Endothelial cell of umbilical vein (primary cell): ENCODE data around the gene NANOS2. TPM values are rescaled to one million over a fixed set of nuclear protein-coding genes. Genes with fewer than 3 reads are reported as not detected.

Experiments used
- Bru-seq: library from RNA; stranded (reverse); fragments of 400-500 nt; gene quantifications from one replicate; lab custom pipeline; 2021; lab: Mats Ljungman, UMichigan
- BruChase-seq, 2 experiments: library from RNA; stranded (reverse); fragments of 400-500 nt; gene quantifications; one replicate each; lab custom pipeline; 2021; lab: Mats Ljungman, UMichigan
- BruUV-seq: library from RNA; stranded (reverse); fragments of 400-500 nt; replicated peaks from 2 replicates; lab custom pipeline; 2021; lab: Mats Ljungman, UMichigan
- CTCF ChIA-PET: fragments of 300-600, 350-600 bp; sonication (Branson Sonifier 250); formaldehyde crosslinking; loops from one replicate; lab custom pipeline; 2021; ENCODE audit warnings: antibody characterized with exemption, inconsistent platforms; lab: Charles Lee
- POLR2A ChIA-PET: fragments of 300-600, 350-600 bp; sonication (Branson Sonifier 250); formaldehyde crosslinking; loops from one replicate; lab custom pipeline; 2021; ENCODE audit warnings: antibody characterized with exemption, inconsistent platforms; lab: Charles Lee
- DNase-seq: peaks from one replicate; pipeline ENCODE4 v3.0.0-alpha.2; 2011; ENCODE audit warnings: low read depth, low spot score
- FAIRE-seq: peaks from 2 replicates; lab custom pipeline; 2011; peaks lifted over from hg19 to GRCh38; lab: Jason Lieb, UNC
- H2AFZ ChIP-seq: 2 replicates; pipeline ENCODE4 v1.6.0; 2012; ENCODE audit warnings: low read depth, low read length, control low read depth, inconsistent platforms
- H3K27ac ChIP-seq: 2 replicates; pipeline ENCODE4 v1.5.1; 2011; ENCODE audit warnings: low read depth, mild to moderate bottlenecking, control low read depth, low read length, moderate library complexity; ENCODE audit not compliant: insufficient read depth
- H3K27me3 ChIP-seq, 2 experiments: 2 replicates each; pipeline versions ENCODE4 v1.6.0 to v1.6.1; 2011; ENCODE audit warnings: low read length in 2 of 2, mixed read lengths in 1 of 2; ENCODE audit not compliant: control insufficient read depth in 2 of 2, insufficient read depth in 2 of 2
- H3K36me3 ChIP-seq, 2 experiments: 2 replicates in 1 of 2; 3 replicates in 1 of 2; pipeline ENCODE4 v1.5.1; 2011; ENCODE audit warnings: low read length in 2 of 2, mild to moderate bottlenecking in 1 of 2, moderate library complexity in 1 of 2; ENCODE audit not compliant: control insufficient read depth in 2 of 2, insufficient read depth in 2 of 2; ENCODE audit errors: extremely low read depth in 1 of 2
- H3K4me1 ChIP-seq: 3 replicates; pipeline ENCODE4 v1.5.1; 2011; ENCODE audit warnings: mild to moderate bottlenecking, low read length; ENCODE audit not compliant: control insufficient read depth, insufficient read depth; ENCODE audit errors: extremely low read depth
- H3K4me2 ChIP-seq: 2 replicates; pipeline ENCODE4 v1.6.1; 2011; ENCODE audit warnings: low read length, control low read depth, mixed read lengths; ENCODE audit not compliant: insufficient read depth
- H3K4me3 ChIP-seq, 3 experiments: fragments of 200-600 bp in 1 of 3; sonication (generic), shearing (Covaris generic) in 1 of 3; replicated peaks in 1 of 3; 2 replicates each; pipeline ENCODE4 v1.5.1; 2011 to 2016; ENCODE audit warnings: control low read depth in 3 of 3, low read length in 3 of 3, mild to moderate bottlenecking in 2 of 3, inconsistent platforms in 1 of 3, low read depth in 1 of 3, moderate library complexity in 1 of 3; ENCODE audit not compliant: insufficient read depth in 1 of 3
- H3K79me2 ChIP-seq: 2 replicates; pipeline ENCODE4 v1.6.0; 2012; ENCODE audit warnings: low read length, inconsistent platforms; ENCODE audit not compliant: control insufficient read depth, insufficient read depth
- H3K9ac ChIP-seq: replicated peaks from 2 replicates; pipeline ENCODE3; 2011; ENCODE audit warnings: low read length, control low read depth; ENCODE audit not compliant: insufficient read depth; ENCODE audit errors: extremely low read depth
- H3K9me1 ChIP-seq: replicated peaks from 3 replicates; pipeline ENCODE4 v1.6.0; 2011; ENCODE audit warnings: mild to moderate bottlenecking, low read length; ENCODE audit not compliant: control insufficient read depth, insufficient read depth; ENCODE audit errors: extremely low read depth
- H3K9me3 ChIP-seq: replicated peaks from 2 replicates; pipeline ENCODE4 v1.5.1; 2012; ENCODE audit warnings: low read length, inconsistent platforms; ENCODE audit not compliant: control insufficient read depth, insufficient read depth
- H4K20me1 ChIP-seq: replicated peaks from 2 replicates; pipeline ENCODE3; 2011; ENCODE audit warnings: mild to moderate bottlenecking, low read length; ENCODE audit not compliant: control insufficient read depth, insufficient read depth; ENCODE audit errors: extremely low read depth
- CTCF ChIP-seq, 2 donors: IDR thresholded peaks; 1 replicate in 1 of 2; 2 replicates in 1 of 2; pipeline ENCODE4 v1.5.1; 2011; ENCODE audit warnings: low read length in 2 of 2, mild to moderate bottlenecking in 2 of 2, moderate library complexity in 2 of 2, control low read depth in 1 of 2, inconsistent platforms in 1 of 2, low read depth in 1 of 2; ENCODE audit not compliant: insufficient read depth in 1 of 2; ENCODE audit errors: extremely low read depth in 1 of 2
- FOS ChIP-seq: IDR thresholded peaks from 2 replicates; pipeline ENCODE4 v1.6.1; 2011; ENCODE audit warnings: mild to moderate bottlenecking, low read length, moderate library complexity, borderline replicate concordance; ENCODE audit not compliant: insufficient read depth
- MYC ChIP-seq: IDR thresholded peaks from one replicate; pipeline ENCODE4 v1.6.1; 2011; ENCODE audit warnings: mild to moderate bottlenecking, low read depth, low read length
- POLR2A ChIP-seq: IDR thresholded peaks from 2 replicates; pipeline ENCODE4 v1.6.1; 2012; ENCODE audit warnings: low read depth, mild to moderate bottlenecking, control low read depth, low read length
- POLR2AphosphoS5 ChIP-seq: IDR thresholded peaks from 2 replicates; pipeline ENCODE4 v1.6.1; 2012; ENCODE audit warnings: low read depth, mild to moderate bottlenecking, control low read depth, low read length, moderate library complexity; ENCODE audit not compliant: insufficient read depth
- dilution Hi-C: fragments of 300-500 bp; cut with MboI; formaldehyde crosslinking; loops from one replicate; pipeline ENCODE4 v1.15.0; 2019; ENCODE audit warnings: low sequenced_read_pairs; ENCODE audit not compliant: extremely low pct_ligation_motif_present
- intact Hi-C: fragments of 100-400 bp; cut with micrococcal nuclease; formaldehyde crosslinking; loops from one replicate; pipeline ENCODE4 v1.10.0; 2022
- long read RNA-seq: library from polyadenylated mRNA; stranded (forward); transcript quantifications from one replicate; pipeline ENCODE4 v2.0.0, GENCODE V29; 2021
- polyA minus RNA-seq, 3 experiments: library from RNA; depleted of rRNA, polyadenylated mRNA; stranded (reverse); fragments of >200 nt; gene quantifications; 1 replicate in 1 of 3; 2 replicates in 2 of 3; pipeline ENCODE4 v1.2.3, GENCODE V29; 2011
- polyA plus RNA-seq, 4 experiments: library from polyadenylated mRNA; depleted of rRNA in 3 of 4; stranded (reverse) in 3 of 4; unstranded in 1 of 4; fragments of >200 nt; gene quantifications; 2 replicates each; pipeline versions ENCODE4 v1.2.1 to v1.2.3, GENCODE V29; 2011 to 2012; ENCODE audit warnings: missing spikeins in 1 of 4
- total RNA-seq: library from RNA; stranded (reverse); gene quantifications from 2 replicates; pipeline ENCODE4 v1.2.3, GENCODE V29; 2021

NANOS2 gene
- total RNA-seq (not detected in 2 replicates), polyA plus RNA-seq (not detected in 2 replicates), polyA minus RNA-seq (not detected in 2 replicates), Bru-seq, nascent RNA (percentile 14 among the genes with signal in this experiment), BruChase-seq, experiment 1, labeled RNA remaining after a 6-hour chase (percentile 24 among the genes with signal in this experiment), BruChase-seq, experiment 2, labeled RNA remaining after a 2-hour chase (not detected)
- not detected in 2 replicates for polyA plus RNA-seq (2011; cell fraction: cytosol; rRNA removed)
- not detected in 2 replicates for polyA plus RNA-seq (2011; cell fraction: nucleus; rRNA removed)
- polyA plus RNA-seq (2012), result not detected in 2 replicates
- not detected for polyA minus RNA-seq (2011; cell fraction: cytosol; rRNA and poly(A)+ RNA removed)
- not detected in 2 replicates for polyA minus RNA-seq (2011; cell fraction: nucleus; rRNA and poly(A)+ RNA removed)
- long read RNA-seq, result 0 reads

GRCh38 chr19:45913874-45914830 is at the start of gene NANOS2:
NANOS2 (minus strand) TSS chr19:45914778; CDS start chr19:45914693, 85 bp downstream.
- H3K79me2 ChIP-seq, result no peaks in the 10 kb centered on the region
- peak within 1 kb of the TSS; percentile 27 for H2AFZ ChIP-seq
- dilution Hi-C loops (no loop called here), intact Hi-C loops (loop anchor here (2.0 kb wide), 2 partner anchors 95 to 103 kb away; no protein-coding TSS in a partner anchor)
- no peaks in the 10 kb centered on the region for H3K27me3 ChIP-seq
- H3K4me3 ChIP-seq, result no peak within 1 kb of the TSS
- H4K20me1 ChIP-seq, result no peaks in the 10 kb centered on the region
- no peak within 1 kb of the TSS for H3K27ac ChIP-seq
- H3K4me1 ChIP-seq, result no peaks in the 10 kb centered on the region
- CTCF ChIA-PET, result interaction anchor here (0.6 to 1.5 kb wide), 6 partner anchors 12 to 163 kb away, joined by 3 to 5 read pairs (median 3); partner anchors contain the start of gene MYPOP
- peak; percentile 32 for DNase-seq
- H3K9ac ChIP-seq, result no peak within 1 kb of the TSS
- no TSS peak for BruUV-seq
- FAIRE-seq, result peak; percentile 70
- no peaks in the 10 kb centered on the region for H3K9me3 ChIP-seq
- POLR2A ChIA-PET, result no interaction called here
- TF ChIP-seq POLR2AphosphoS5 (no peak), FOS (no peak), POLR2A (no peak), CTCF (IDR thresholded peaks at IDR 0.05; ENCODE audit: extremely low read depth in 1 of 2, insufficient read depth in 1 of 2, low read depth in 1 of 2, low read length in 2 of 2) (peak; percentile 40 to 47), MYC (no peak)
- no peaks in the 10 kb centered on the region for H3K36me3 ChIP-seq
- H3K4me2 ChIP-seq, result no peak within 1 kb of the TSS
- H3K9me1 ChIP-seq, result no peaks in the 10 kb centered on the region
